ENCODE data around the gene ZNF333.

DNA sequence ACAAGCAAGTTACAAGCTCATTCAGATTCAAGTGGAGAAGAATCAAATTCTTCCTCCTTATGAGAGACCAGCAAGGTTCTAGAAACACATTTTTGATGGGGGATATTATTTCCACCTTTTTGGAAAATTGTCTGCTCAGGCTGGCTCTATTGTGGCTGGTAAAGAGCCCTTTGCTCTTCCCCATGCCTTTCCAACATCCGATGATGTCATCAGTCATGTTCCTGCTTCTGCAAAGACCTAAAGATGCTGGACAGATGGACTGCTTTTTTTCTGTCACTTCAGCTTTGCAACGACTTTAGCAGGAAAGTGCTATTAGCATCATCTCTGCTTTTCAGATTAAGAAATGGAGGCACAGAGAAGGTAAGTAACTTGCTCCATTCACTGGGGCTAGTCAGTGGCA lies 19.4 kb upstream of the ZNF333 start:
- no peak for TF ChIP-seq POLR2AphosphoS5 (IDR thresholded peaks at IDR 0.05; ENCODE audit: low read depth, low read length)
- TF ChIP-seq, protein P1, sequence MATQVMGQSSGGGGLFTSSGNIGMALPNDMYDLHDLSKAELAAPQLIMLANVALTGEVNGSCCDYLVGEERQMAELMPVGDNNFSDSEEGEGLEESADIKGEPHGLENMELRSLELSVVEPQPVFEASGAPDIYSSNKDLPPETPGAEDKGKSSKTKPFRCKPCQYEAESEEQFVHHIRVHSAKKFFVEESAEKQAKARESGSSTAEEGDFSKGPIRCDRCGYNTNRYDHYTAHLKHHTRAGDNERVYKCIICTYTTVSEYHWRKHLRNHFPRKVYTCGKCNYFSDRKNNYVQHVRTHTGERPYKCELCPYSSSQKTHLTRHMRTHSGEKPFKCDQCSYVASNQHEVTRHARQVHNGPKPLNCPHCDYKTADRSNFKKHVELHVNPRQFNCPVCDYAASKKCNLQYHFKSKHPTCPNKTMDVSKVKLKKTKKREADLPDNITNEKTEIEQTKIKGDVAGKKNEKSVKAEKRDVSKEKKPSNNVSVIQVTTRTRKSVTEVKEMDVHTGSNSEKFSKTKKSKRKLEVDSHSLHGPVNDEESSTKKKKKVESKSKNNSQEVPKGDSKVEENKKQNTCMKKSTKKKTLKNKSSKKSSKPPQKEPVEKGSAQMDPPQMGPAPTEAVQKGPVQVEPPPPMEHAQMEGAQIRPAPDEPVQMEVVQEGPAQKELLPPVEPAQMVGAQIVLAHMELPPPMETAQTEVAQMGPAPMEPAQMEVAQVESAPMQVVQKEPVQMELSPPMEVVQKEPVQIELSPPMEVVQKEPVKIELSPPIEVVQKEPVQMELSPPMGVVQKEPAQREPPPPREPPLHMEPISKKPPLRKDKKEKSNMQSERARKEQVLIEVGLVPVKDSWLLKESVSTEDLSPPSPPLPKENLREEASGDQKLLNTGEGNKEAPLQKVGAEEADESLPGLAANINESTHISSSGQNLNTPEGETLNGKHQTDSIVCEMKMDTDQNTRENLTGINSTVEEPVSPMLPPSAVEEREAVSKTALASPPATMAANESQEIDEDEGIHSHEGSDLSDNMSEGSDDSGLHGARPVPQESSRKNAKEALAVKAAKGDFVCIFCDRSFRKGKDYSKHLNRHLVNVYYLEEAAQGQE (IDR thresholded peaks at IDR 0.05; ENCODE audit: insufficient read depth in 1 of 2, low read depth in 2 of 2, low read length in 2 of 2): no peak
- no peak for TF ChIP-seq SIN3A (IDR thresholded peaks at IDR 0.05; ENCODE audit: borderline replicate concordance, insufficient read depth, low read length)

Data from PFSK-1 (cell line).